Measurements from ENCODE around the gene DNAH9.
"Not testable (repeated sequence)": the region's sequence is repeated elsewhere in the genome, so short reads cannot be mapped to it uniquely, and the experiment has no call there.

DNAH9 gene

GRCh38 chr17:11943759-11944347, 345.6 kb downstream of the DNAH9 start:
- ATAC-seq (ENCODE audit: insufficient read depth, low read depth) (no peak), DNase-seq (no peak)
- TF ChIP-seq EZH2 (IDR thresholded peaks at IDR 0.05; ENCODE audit: borderline replicate concordance, low read depth, low read length, severe bottlenecking) (no peak), CTCF (IDR thresholded peaks at IDR 0.05; ENCODE audit: borderline replicate concordance, extremely low read depth, low read length, poor library complexity, severe bottlenecking) (no peak)
- Histone ChIP-seq H2AFZ (ENCODE audit: low read depth, low read length) (no peak overlapping the region), H3K27ac (ENCODE audit: low read length) (no peak overlapping the region), H3K27me3 (ENCODE audit: insufficient read depth, low read length, poor library complexity) (no peaks in the 10 kb centered on the region), H4K20me1 (ENCODE audit: insufficient read depth, low read length) (no peaks in the 10 kb centered on the region), H3K4me1 (ENCODE audit: insufficient read depth, low read length) (no peaks in the 10 kb centered on the region), H3K9ac (ENCODE audit: low read depth, low read length) (no peak overlapping the region), H3K9me3 (ENCODE audit: insufficient read depth, low read length, severe bottlenecking) (no peaks in the 10 kb centered on the region), H3K4me2 (ENCODE audit: insufficient read depth, low read length) (no peak overlapping the region), H3K4me3 (ENCODE audit: low read depth in 1 of 2, low read length in 2 of 2) (no peak overlapping the region), H3K36me3 (ENCODE audit: insufficient read depth, low read length) (no peaks in the 10 kb centered on the region), H3K79me2 (ENCODE audit: insufficient read depth, low read length) (no peaks in the 10 kb centered on the region)

DNA sequence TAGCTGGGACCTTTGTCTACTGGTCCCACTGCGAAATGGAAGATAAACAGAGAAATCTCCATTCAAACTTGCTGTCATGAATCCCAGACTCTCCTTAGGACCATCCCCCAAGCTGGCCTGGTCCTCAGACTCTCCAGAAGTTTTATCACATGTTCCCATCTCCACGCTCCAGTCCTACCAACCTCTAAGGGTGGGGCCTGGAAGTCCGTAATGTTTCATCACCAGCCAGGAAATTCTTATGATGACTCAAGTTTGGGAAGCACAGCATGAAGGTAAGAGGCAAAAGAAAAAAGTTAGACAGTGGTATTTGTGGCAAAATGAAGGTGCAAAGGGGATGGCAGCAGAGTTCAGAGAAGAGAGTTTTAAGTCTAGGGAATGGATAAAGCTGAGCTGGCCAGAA, 346.3 kb downstream of the DNAH9 start:
- no peak for DNase-seq
- TF ChIP-seq CTCF (IDR thresholded peaks at IDR 0.05; ENCODE audit: borderline replicate concordance, extremely low read depth, low read length, poor library complexity, severe bottlenecking) (no peak), EZH2 (IDR thresholded peaks at IDR 0.05; ENCODE audit: borderline replicate concordance, low read depth, low read length, severe bottlenecking) (no peak)

GRCh38 chr17:11948789-11949188, 350.5 kb downstream of the DNAH9 start:
- Histone ChIP-seq H3K4me2 (ENCODE audit: insufficient read depth, low read length) (no peak overlapping the region), H3K9me3 (ENCODE audit: insufficient read depth, low read length, severe bottlenecking) (peaks cover 7% of the 10 kb centered on the region), H3K4me3 (ENCODE audit: low read depth in 1 of 2, low read length in 2 of 2) (no peak overlapping the region), H3K79me2 (ENCODE audit: insufficient read depth, low read length) (no peaks in the 10 kb centered on the region), H3K27me3 (ENCODE audit: insufficient read depth, low read length, poor library complexity) (no peaks in the 10 kb centered on the region), H2AFZ (ENCODE audit: low read depth, low read length) (no peak overlapping the region), H3K4me1 (ENCODE audit: insufficient read depth, low read length) (no peaks in the 10 kb centered on the region), H3K36me3 (ENCODE audit: insufficient read depth, low read length) (peaks cover 5% of the 10 kb centered on the region), H3K9ac (ENCODE audit: low read depth, low read length) (no peak overlapping the region), H3K27ac (ENCODE audit: low read length) (no peak overlapping the region), H4K20me1 (ENCODE audit: insufficient read depth, low read length) (no peaks in the 10 kb centered on the region)
- ATAC-seq (ENCODE audit: insufficient read depth, low read depth) (no peak), DNase-seq (no peak)
- TF ChIP-seq CTCF (IDR thresholded peaks at IDR 0.05; ENCODE audit: borderline replicate concordance, extremely low read depth, low read length, poor library complexity, severe bottlenecking), result no peak
- TF ChIP-seq EZH2 (IDR thresholded peaks at IDR 0.05; ENCODE audit: borderline replicate concordance, low read depth, low read length, severe bottlenecking), result no peak

More for the DNA sequence above, 346.3 kb downstream of the DNAH9 start:
- H3K27ac ChIP-seq (ENCODE audit: low read length), result no peak overlapping the region
- no peak for ATAC-seq (ENCODE audit: insufficient read depth, low read depth)
- H3K9me3 ChIP-seq (ENCODE audit: insufficient read depth, low read length, severe bottlenecking), result no peaks in the 10 kb centered on the region
- no peaks in the 10 kb centered on the region for H3K79me2 ChIP-seq (ENCODE audit: insufficient read depth, low read length)
- no peak overlapping the region for H3K4me3 ChIP-seq (ENCODE audit: low read depth in 1 of 2, low read length in 2 of 2)
- H3K4me2 ChIP-seq (ENCODE audit: insufficient read depth, low read length), result no peak overlapping the region
- H3K27me3 ChIP-seq (ENCODE audit: insufficient read depth, low read length, poor library complexity), result no peaks in the 10 kb centered on the region
- no peaks in the 10 kb centered on the region for H3K4me1 ChIP-seq (ENCODE audit: insufficient read depth, low read length)
- H2AFZ ChIP-seq (ENCODE audit: low read depth, low read length), result no peak overlapping the region
- no peaks in the 10 kb centered on the region for H3K36me3 ChIP-seq (ENCODE audit: insufficient read depth, low read length)
- no peaks in the 10 kb centered on the region for H4K20me1 ChIP-seq (ENCODE audit: insufficient read depth, low read length)
- no peak overlapping the region for H3K9ac ChIP-seq (ENCODE audit: low read depth, low read length)

DNA sequence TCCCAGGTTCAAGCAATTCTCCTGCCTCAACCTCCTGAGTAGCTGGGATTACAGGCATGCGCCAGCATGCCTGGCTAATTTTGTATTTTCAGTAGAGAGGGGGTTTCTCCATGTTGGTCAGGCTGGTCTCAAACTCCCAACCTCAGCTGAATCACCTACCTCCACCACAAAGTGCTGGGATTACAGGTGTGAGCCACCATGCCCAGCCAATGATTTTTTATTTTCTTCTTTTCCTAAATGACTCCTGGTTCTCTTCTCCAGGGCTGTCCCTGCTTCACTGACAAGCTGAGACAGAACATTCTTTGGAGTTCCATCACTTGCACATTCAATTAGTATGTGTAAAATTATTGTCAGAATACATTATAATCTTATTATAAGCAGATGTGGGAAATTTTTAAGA, 351.3 kb downstream of the DNAH9 start:
- ATAC-seq (ENCODE audit: insufficient read depth, low read depth); H3K4me1 ChIP-seq (ENCODE audit: insufficient read depth, low read length); H3K4me3 ChIP-seq (ENCODE audit: low read depth in 1 of 2, low read length in 2 of 2); H3K4me2 ChIP-seq (ENCODE audit: insufficient read depth, low read length); H3K36me3 ChIP-seq (ENCODE audit: insufficient read depth, low read length); H3K27me3 ChIP-seq (ENCODE audit: insufficient read depth, low read length, poor library complexity); H2AFZ ChIP-seq (ENCODE audit: low read depth, low read length); DNase-seq; H3K9ac ChIP-seq (ENCODE audit: low read depth, low read length); H4K20me1 ChIP-seq (ENCODE audit: insufficient read depth, low read length); H3K27ac ChIP-seq (ENCODE audit: low read length); H3K79me2 ChIP-seq (ENCODE audit: insufficient read depth, low read length): not testable (repeated sequence)
- peaks cover 14% of the 10 kb centered on the region for H3K9me3 ChIP-seq (ENCODE audit: insufficient read depth, low read length, severe bottlenecking)

All from DND-41 (cell line).